ENCODE measurements around the gene NLRP9. TPM values are rescaled to one million over a fixed set of nuclear protein-coding genes. Genes with fewer than 3 reads are reported as not detected.

Gene NLRP9
- not detected in 2 replicates for total RNA-seq

GRCh38 chr19:55738302-55738701 is at the start of gene NLRP9:
Gene NLRP9 (minus strand): TSS chr19:55738402. CDS start chr19:55738374, 28 bp downstream.

DNA sequence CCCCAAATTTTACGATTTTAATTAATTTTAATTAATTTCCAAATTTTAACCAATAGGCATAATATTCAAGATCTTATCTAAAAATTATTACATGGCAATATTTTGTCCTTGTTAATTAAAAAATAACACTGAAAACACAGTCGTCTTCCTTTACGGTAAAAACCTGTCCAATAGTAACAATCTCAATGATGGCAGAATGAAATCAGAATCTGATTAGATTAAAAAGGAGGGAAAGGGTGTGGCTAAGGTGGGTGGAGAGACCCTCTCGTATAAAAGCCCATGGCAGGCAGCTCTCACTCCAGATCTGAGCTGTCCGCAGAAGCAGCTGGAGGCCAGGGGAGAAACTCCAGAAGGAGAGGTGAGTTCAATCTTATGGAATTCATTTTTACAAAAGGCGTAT is 30.6 kb upstream of the NLRP9 start, which contains the start of gene RFPL4AL1:
Gene RFPL4AL1 (plus strand): TSS at position 301 of the 400 bp plus-strand sequence. CDS start 2,687 bp downstream, outside the sequence.

GRCh38 chr19:55758797-55759196 is 20.6 kb upstream of the NLRP9 start, which contains the start of gene RFPL4A:
Gene RFPL4A (plus strand): TSS chr19:55759097. CDS start chr19:55761801, 2,704 bp downstream.

GRCh38 chr19:55674841-55675660 is 63.2 kb downstream of the NLRP9 start, which contains the start of gene EPN1:
Gene EPN1 (plus strand): TSS chr19:55675226. CDS start chr19:55678628, 3,402 bp downstream.

Other genes starting within 250 kb of the NLRP9 start
- 0.09 TPM in 1 of 2 replicates, not detected in the other for gene SSC5D, start 250.0 kb downstream of the NLRP9 start, total RNA-seq
- gene SBK2, start 201.3 kb downstream of the NLRP9 start, total RNA-seq, result not detected in 2 replicates
- not detected in 2 replicates for gene SBK3, start 192.9 kb downstream of the NLRP9 start, total RNA-seq
- gene ZNF579, start 157.6 kb downstream of the NLRP9 start, total RNA-seq, result 7.2 and 7.6 TPM in 2 replicates
- gene FIZ1, start 138.9 kb downstream of the NLRP9 start, total RNA-seq, result 3.1 and 3.7 TPM in 2 replicates
- 27.2 and 31.9 TPM in 2 replicates for gene ZNF524, start 138.1 kb downstream of the NLRP9 start, total RNA-seq
- 4.4 and 5.8 TPM in 2 replicates for gene ZNF865, start 132.8 kb downstream of the NLRP9 start, total RNA-seq
- 4.1 and 6.1 TPM in 2 replicates for gene ZNF784, start 113.8 kb downstream of the NLRP9 start, total RNA-seq
- 10.5 and 29.2 TPM in 2 replicates for gene ZNF580, start 97.4 kb downstream of the NLRP9 start, total RNA-seq
- 30.8 and 37.0 TPM in 2 replicates for gene ZNF581, start 94.8 kb downstream of the NLRP9 start, total RNA-seq
- gene CCDC106, start 90.2 kb downstream of the NLRP9 start, total RNA-seq, result 14.0 and 18.0 TPM in 2 replicates
- 174 and 255 TPM in 2 replicates for gene U2AF2, start 83.4 kb downstream of the NLRP9 start, total RNA-seq
- gene EPN1, start 63.2 kb downstream of the NLRP9 start, total RNA-seq, result 137 and 177 TPM in 2 replicates
- gene RFPL4A, start 20.7 kb upstream of the NLRP9 start, total RNA-seq, result not detected in 2 replicates
- not detected in 2 replicates for gene RFPL4AL1, start 30.7 kb upstream of the NLRP9 start, total RNA-seq
- gene NLRP11, start 93.6 kb upstream of the NLRP9 start, total RNA-seq, result not detected in 2 replicates
- gene NLRP4, start 98.1 kb upstream of the NLRP9 start, total RNA-seq, result not detected in 2 replicates
- gene NLRP13, start 193.9 kb upstream of the NLRP9 start, total RNA-seq, result not detected in 2 replicates
- not detected in 2 replicates for gene NLRP8, start 209.4 kb upstream of the NLRP9 start, total RNA-seq
- not detected in 2 replicates for gene NLRP5, start 248.4 kb upstream of the NLRP9 start, total RNA-seq